GM18909 (cell line): ENCODE measurements around the gene CNTNAP5.

Experiments
- ATAC-seq: cut with Tn5 transposase; IDR thresholded peaks from one replicate; pipeline ENCODE4 v1.9.1; 2021; ENCODE audit warnings: mild to moderate bottlenecking; ENCODE audit not compliant: unreplicated experiment, poor library complexity

Gene CNTNAP5

DNA sequence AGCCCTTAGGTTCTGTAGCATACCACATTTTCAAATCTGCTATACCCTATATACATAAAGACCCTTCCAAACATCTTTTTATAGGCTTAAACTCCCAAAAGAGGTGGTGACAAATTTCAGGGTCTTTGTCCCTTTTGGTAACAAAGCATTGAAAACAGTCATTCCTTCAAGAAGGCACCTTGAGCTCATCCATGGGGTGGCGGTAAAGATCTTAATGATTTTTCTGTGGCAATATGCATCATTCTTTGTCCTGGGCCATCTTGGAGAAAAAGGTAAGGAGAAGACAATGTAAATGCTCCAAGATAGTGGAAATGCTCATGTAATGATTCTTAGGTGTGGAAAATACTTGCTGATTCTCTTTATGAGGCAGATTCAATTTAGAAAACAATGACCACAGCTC lies 890.5 kb downstream of the CNTNAP5 start:
- no peak for ATAC-seq

- ATAC-seq: no peak
Measured at GRCh38 chr2:124919296-124919695, 894.2 kb downstream of the CNTNAP5 start.

DNA sequence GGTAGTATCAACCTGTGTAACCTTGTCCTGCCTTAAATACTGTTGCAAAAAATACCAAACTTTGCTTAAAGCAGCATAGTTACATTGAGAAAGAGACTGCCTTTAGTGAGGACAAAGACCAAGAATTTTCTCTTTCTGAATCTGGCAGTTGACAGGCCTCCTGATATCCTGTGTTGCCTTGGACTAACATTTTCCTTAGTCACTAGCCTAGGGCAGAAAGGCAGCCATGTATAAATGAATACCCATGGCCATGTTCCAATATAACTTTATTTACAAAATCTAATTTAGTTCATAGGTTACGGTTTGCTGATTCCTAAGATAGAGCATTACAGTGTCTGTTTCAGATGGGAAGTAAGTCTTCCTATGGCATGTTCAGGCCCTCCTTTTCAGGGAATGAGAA lies 895.4 kb downstream of the CNTNAP5 start:
- ATAC-seq: no peak

DNA sequence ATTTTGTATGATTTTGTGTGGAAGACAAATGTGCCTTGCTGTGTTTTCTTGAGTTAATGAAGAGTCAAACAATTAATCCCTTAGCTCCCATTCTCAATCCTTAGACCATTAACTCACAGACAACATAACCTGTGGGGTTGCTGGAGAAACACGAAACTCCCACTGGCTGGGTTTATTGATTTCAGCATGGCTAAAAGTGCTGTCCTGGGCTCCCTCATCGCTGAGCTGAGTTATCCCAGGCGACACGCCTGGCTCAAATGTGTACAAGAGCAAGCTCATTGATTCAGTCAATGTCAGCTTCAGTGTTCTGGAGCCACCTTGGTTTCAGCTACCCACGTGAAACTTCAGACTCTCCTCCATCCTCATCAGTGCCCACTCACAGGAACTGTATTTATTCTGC lies 896.1 kb downstream of the CNTNAP5 start:
- ATAC-seq: no peak

GRCh38 chr2:124923097-124923496 lies 898.0 kb downstream of the CNTNAP5 start:
- no peak for ATAC-seq

DNA sequence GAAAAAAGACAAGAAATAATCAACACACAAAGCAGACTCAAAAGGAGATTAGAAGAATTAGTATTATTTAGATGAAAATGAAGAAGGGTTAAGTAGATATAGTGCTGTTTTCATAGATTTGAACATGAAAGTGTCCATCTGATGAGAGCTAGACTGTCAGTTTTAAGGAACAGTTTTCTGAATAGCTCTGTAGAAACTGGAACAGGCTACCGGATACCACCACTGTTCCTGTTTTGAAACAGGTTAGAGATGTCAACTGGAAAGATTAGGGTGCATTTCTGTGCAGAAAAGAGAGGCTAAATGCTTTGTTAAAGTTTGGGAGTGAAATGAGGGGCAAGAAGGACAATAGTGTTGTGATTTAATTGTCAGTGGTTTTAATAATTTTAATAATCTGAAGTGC lies 908.8 kb downstream of the CNTNAP5 start:
- no peak for ATAC-seq

GRCh38 chr2:124953921-124954320 lies 928.8 kb downstream of the CNTNAP5 start:
- ATAC-seq: no peak

DNA sequence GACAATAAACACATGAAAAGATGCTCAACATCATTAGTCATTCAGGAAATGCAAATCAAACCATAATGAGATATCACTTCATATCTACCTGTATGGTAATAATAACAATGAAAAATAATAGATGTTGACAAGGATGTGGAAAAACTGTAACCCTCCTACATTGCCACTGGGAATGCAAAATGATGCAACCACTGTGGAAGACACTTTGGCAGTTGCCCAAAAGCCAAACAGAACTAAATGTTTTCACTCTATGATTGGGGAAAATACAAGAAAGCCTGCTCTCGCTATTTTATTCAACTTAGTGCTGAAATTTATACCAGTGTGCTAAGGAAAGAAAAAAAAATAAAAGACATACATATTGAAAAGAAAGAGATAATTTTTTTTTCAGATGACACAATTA lies 934.5 kb downstream of the CNTNAP5 start:
- no peak for ATAC-seq

DNA sequence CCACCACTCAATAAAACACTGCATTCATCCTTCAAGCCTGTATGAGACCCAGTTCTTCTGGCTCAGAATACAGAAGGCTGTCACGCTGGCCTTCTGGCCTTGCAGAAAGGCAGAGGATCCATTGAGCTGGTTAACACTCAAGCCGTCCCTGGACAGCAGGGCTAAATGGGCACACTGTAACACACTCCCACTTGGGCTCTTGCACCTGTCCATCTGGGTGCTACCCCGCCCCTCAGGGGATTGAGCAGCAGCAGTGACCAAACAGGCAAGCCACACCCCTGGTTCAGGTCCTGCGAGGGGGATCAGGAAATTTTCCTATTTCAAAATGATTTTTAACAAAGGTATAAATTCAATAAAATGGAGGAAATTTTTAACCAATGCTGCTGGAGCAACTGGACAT lies 936.0 kb downstream of the CNTNAP5 start:
- no peak for ATAC-seq
